Measurements from ENCODE around the gene LRPPRC.

- no peak for TF ChIP-seq FOXM1 (IDR thresholded peaks at IDR 0.05; ENCODE audit: borderline replicate concordance, low read depth)
- TF ChIP-seq MAX (IDR thresholded peaks at IDR 0.05), result no peak
- no peak for TF ChIP-seq TEAD4 (IDR thresholded peaks at IDR 0.05)
- TF ChIP-seq YY1 (IDR thresholded peaks at IDR 0.05; ENCODE audit: low read depth), result no peak
- no peak for TF ChIP-seq NFIC (IDR thresholded peaks at IDR 0.05)
- TF ChIP-seq EP300 (IDR thresholded peaks at IDR 0.05; ENCODE audit: borderline replicate concordance), result no peak
- no peak for TF ChIP-seq CEBPB (IDR thresholded peaks at IDR 0.05)
- no peak for TF ChIP-seq CREB1 (IDR thresholded peaks at IDR 0.05; ENCODE audit: low read depth)
- no peak for TF ChIP-seq TAF1 (IDR thresholded peaks at IDR 0.05; ENCODE audit: low read depth)
- TF ChIP-seq TCF12 (IDR thresholded peaks at IDR 0.05; ENCODE audit: low read depth), result no peak
Measured at GRCh38 chr2:43945439-43945838, 50.4 kb downstream of the LRPPRC start.
